Measurements from ENCODE around the gene JTB.
A peak's percentile ranks its signal among the peaks of the same experiment; 100 is the strongest.
"Not testable (repeated sequence)": the region's sequence is repeated elsewhere in the genome, so short reads cannot be mapped to it uniquely, and the experiment has no call there.

JTB gene

DNA sequence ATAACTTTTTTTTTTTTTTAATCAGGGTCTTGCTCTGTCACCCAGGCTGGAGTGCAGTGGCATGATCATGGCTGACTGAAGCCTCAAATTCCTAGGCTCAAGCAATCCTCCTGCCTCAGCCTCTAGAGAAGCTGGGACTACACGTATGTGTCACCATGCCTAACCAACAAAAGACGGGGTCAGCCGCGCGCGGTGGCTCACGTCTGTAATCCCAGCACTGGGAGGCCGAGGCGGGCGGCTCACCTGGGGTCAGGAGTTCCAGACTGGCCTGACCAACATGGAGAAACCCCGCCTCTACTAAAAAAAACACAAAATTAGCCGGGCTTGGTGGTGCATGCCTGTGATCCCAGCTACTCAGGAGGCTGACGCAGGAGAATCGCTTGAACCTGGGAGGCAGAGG, 35.1 kb upstream of the JTB start:
- H3K79me1 ChIP-seq (ENCODE audit: low read length); H3K79me2 ChIP-seq (ENCODE audit: control insufficient read depth, insufficient read depth, low read length, poor library complexity); H3K4me2 ChIP-seq (ENCODE audit: low read length); H2AK5ac ChIP-seq (ENCODE audit: low read length); H3K4ac ChIP-seq (ENCODE audit: low read depth, low read length); H2BK120ac ChIP-seq (ENCODE audit: insufficient read depth, low read length, poor library complexity); H2BK12ac ChIP-seq (ENCODE audit: low read length); H3K9me3 ChIP-seq (ENCODE audit: insufficient read depth, low read depth, low read length); H2BK5ac ChIP-seq (ENCODE audit: low read depth, low read length, poor library complexity); H3K14ac ChIP-seq (ENCODE audit: low read length); H3K27me3 ChIP-seq (ENCODE audit: insufficient read depth, low read length); H2AFZ ChIP-seq (ENCODE audit: insufficient read depth, low read length, poor library complexity); H3K18ac ChIP-seq (ENCODE audit: low read length); H3K36me3 ChIP-seq (ENCODE audit: control insufficient read depth in 1 of 2, insufficient read depth in 2 of 2, low read length in 2 of 2); H3K23ac ChIP-seq (ENCODE audit: low read length); H3K9ac ChIP-seq (ENCODE audit: low read length); H3K4me3 ChIP-seq (ENCODE audit: low read depth, low read length); H4K12ac ChIP-seq (ENCODE audit: low read depth, low read length); H3K4me1 ChIP-seq (ENCODE audit: control insufficient read depth in 1 of 2, insufficient read depth in 2 of 2, low read length in 2 of 2); H4K91ac ChIP-seq (ENCODE audit: low read depth, low read length); H4K8ac ChIP-seq (ENCODE audit: low read depth, low read length); H3K27ac ChIP-seq (ENCODE audit: low read depth, low read length): not testable (repeated sequence)
- peak in 1 of 2 donors; percentile 34 for DNase-seq
- WGBS (ENCODE audit: extremely low coverage, insufficient coverage, insufficient read length), result no CpG with 5 or more reads among the region's 14 CpGs

DNA sequence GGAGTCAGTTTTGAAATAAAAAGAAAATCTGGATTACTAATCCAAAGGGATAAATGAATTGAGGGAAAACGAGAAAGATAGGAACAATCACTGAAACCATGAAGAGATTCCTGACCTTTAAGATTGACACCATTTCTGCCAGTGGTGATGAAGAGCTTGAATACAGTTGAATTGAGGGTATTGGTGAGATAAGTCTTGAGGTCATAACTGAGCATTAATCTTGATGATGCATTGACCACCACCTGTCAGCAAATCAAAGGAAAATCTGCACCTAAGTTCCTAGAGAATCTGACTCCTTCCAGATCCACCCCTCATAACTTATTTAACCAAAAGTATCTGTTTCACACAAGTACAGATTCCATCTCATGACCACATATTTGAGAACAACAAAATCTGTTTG, 34.7 kb upstream of the JTB start:
- DNase-seq, result no peak
- Histone ChIP-seq H3K36me3 (ENCODE audit: control insufficient read depth in 1 of 2, insufficient read depth in 2 of 2, low read length in 2 of 2) (no peaks in the 10 kb centered on the region), H4K12ac (ENCODE audit: low read depth, low read length) (no peak overlapping the region), H3K9me3 (ENCODE audit: insufficient read depth, low read depth, low read length) (no peaks in the 10 kb centered on the region), H3K4me1 (ENCODE audit: control insufficient read depth in 1 of 2, insufficient read depth in 2 of 2, low read length in 2 of 2) (no peaks in the 10 kb centered on the region), H3K9ac (ENCODE audit: low read length) (no peak overlapping the region), H3K4me2 (ENCODE audit: low read length) (no peak overlapping the region), H4K91ac (ENCODE audit: low read depth, low read length) (no peak overlapping the region), H2AK5ac (ENCODE audit: low read length) (no peak overlapping the region), H2BK5ac (ENCODE audit: low read depth, low read length, poor library complexity) (no peak overlapping the region), H4K8ac (ENCODE audit: low read depth, low read length) (no peak overlapping the region), H2AFZ (ENCODE audit: insufficient read depth, low read length, poor library complexity) (no peak overlapping the region), H3K79me1 (ENCODE audit: low read length) (no peaks in the 10 kb centered on the region), H2BK120ac (ENCODE audit: insufficient read depth, low read length, poor library complexity) (no peak overlapping the region), H3K14ac (ENCODE audit: low read length) (no peak overlapping the region), H2BK12ac (ENCODE audit: low read length) (no peak overlapping the region), H3K27ac (ENCODE audit: low read depth, low read length) (no peak overlapping the region), H3K27me3 (ENCODE audit: insufficient read depth, low read length) (no peaks in the 10 kb centered on the region), H3K4me3 (ENCODE audit: low read depth, low read length) (no peak overlapping the region), H3K4ac (ENCODE audit: low read depth, low read length) (no peak overlapping the region), H3K79me2 (ENCODE audit: control insufficient read depth, insufficient read depth, low read length, poor library complexity) (no peaks in the 10 kb centered on the region), H3K18ac (ENCODE audit: low read length) (no peak overlapping the region), H3K23ac (ENCODE audit: low read length) (no peak overlapping the region)
- WGBS (ENCODE audit: extremely low coverage, insufficient coverage, insufficient read length), result no CpG with 5 or more reads among the region's 1 CpG

- no peak overlapping the region for H2AFZ ChIP-seq (ENCODE audit: insufficient read depth, low read length, poor library complexity)
- H3K4me3 ChIP-seq (ENCODE audit: low read depth, low read length), result no peak overlapping the region
- no peak for DNase-seq
- no peak overlapping the region for H2BK5ac ChIP-seq (ENCODE audit: low read depth, low read length, poor library complexity)
- H3K4me2 ChIP-seq (ENCODE audit: low read length), result no peak overlapping the region
- H4K8ac ChIP-seq (ENCODE audit: low read depth, low read length), result no peak overlapping the region
- no peak overlapping the region for H2AK5ac ChIP-seq (ENCODE audit: low read length)
- no peaks in the 10 kb centered on the region for H3K79me2 ChIP-seq (ENCODE audit: control insufficient read depth, insufficient read depth, low read length, poor library complexity)
- no CpG with 5 or more reads among the region's 3 CpGs for WGBS (ENCODE audit: extremely low coverage, insufficient coverage, insufficient read length)
- no peak overlapping the region for H3K18ac ChIP-seq (ENCODE audit: low read length)
- no peak overlapping the region for H3K23ac ChIP-seq (ENCODE audit: low read length)
- H3K14ac ChIP-seq (ENCODE audit: low read length), result no peak overlapping the region
- no peaks in the 10 kb centered on the region for H3K9me3 ChIP-seq (ENCODE audit: insufficient read depth, low read depth, low read length)
- no peak overlapping the region for H3K4ac ChIP-seq (ENCODE audit: low read depth, low read length)
- H4K12ac ChIP-seq (ENCODE audit: low read depth, low read length), result no peak overlapping the region
- H3K9ac ChIP-seq (ENCODE audit: low read length), result no peak overlapping the region
- no peak overlapping the region for H2BK12ac ChIP-seq (ENCODE audit: low read length)
- no peaks in the 10 kb centered on the region for H3K79me1 ChIP-seq (ENCODE audit: low read length)
- H3K27me3 ChIP-seq (ENCODE audit: insufficient read depth, low read length), result no peaks in the 10 kb centered on the region
- no peaks in the 10 kb centered on the region for H3K36me3 ChIP-seq (ENCODE audit: control insufficient read depth in 1 of 2, insufficient read depth in 2 of 2, low read length in 2 of 2)
- no peak overlapping the region for H4K91ac ChIP-seq (ENCODE audit: low read depth, low read length)
- peaks cover 0 to 2% of the 10 kb centered on the region in 2 experiments for H3K4me1 ChIP-seq (ENCODE audit: control insufficient read depth in 1 of 2, insufficient read depth in 2 of 2, low read length in 2 of 2)
- H2BK120ac ChIP-seq (ENCODE audit: insufficient read depth, low read length, poor library complexity), result no peak overlapping the region
- no peak overlapping the region for H3K27ac ChIP-seq (ENCODE audit: low read depth, low read length)
Measured at GRCh38 chr1:154006136-154006535, 28.7 kb upstream of the JTB start.

DNA sequence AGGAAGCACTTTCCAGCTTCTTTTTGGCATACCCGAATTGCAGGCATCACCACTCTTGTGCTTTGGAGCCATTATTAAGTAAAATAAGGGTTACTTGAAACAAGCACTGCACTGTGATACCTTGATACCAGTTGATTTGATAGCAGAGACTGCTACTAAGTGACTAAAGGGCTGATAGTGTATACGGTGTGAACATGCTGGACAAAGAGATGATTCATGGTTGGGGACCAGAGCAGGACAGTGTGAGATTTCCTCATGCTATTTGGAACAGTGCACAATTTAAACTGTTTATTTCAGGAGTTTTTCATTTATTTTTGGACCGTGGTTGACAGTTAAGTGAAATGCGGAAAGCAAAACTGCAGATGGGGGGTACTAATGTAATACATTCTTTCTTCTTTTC, 22.9 kb upstream of the JTB start:
- H2BK12ac ChIP-seq (ENCODE audit: low read length), result no peak overlapping the region
- H2AK5ac ChIP-seq (ENCODE audit: low read length), result no peak overlapping the region
- H4K91ac ChIP-seq (ENCODE audit: low read depth, low read length), result no peak overlapping the region
- H3K27me3 ChIP-seq (ENCODE audit: insufficient read depth, low read length), result no peaks in the 10 kb centered on the region
- H3K79me2 ChIP-seq (ENCODE audit: control insufficient read depth, insufficient read depth, low read length, poor library complexity), result no peaks in the 10 kb centered on the region
- H3K4me2 ChIP-seq (ENCODE audit: low read length), result no peak overlapping the region
- H3K4me3 ChIP-seq (ENCODE audit: low read depth, low read length), result no peak overlapping the region
- H2AFZ ChIP-seq (ENCODE audit: insufficient read depth, low read length, poor library complexity), result no peak overlapping the region
- H2BK120ac ChIP-seq (ENCODE audit: insufficient read depth, low read length, poor library complexity), result no peak overlapping the region
- H4K12ac ChIP-seq (ENCODE audit: low read depth, low read length), result no peak overlapping the region
- no peaks in the 10 kb centered on the region for H3K9me3 ChIP-seq (ENCODE audit: insufficient read depth, low read depth, low read length)
- no peak overlapping the region for H3K23ac ChIP-seq (ENCODE audit: low read length)
- H3K14ac ChIP-seq (ENCODE audit: low read length), result no peak overlapping the region
- no peaks in the 10 kb centered on the region for H3K79me1 ChIP-seq (ENCODE audit: low read length)
- H3K4ac ChIP-seq (ENCODE audit: low read depth, low read length), result no peak overlapping the region
- no peak overlapping the region for H3K9ac ChIP-seq (ENCODE audit: low read length)
- DNase-seq, result no peak
- peaks cover 0 to 2% of the 10 kb centered on the region in 2 experiments for H3K4me1 ChIP-seq (ENCODE audit: control insufficient read depth in 1 of 2, insufficient read depth in 2 of 2, low read length in 2 of 2)
- H3K18ac ChIP-seq (ENCODE audit: low read length), result no peak overlapping the region
- no CpG with 5 or more reads among the region's 4 CpGs for WGBS (ENCODE audit: extremely low coverage, insufficient coverage, insufficient read length)
- peaks cover 0 to 2% of the 10 kb centered on the region in 2 experiments for H3K36me3 ChIP-seq (ENCODE audit: control insufficient read depth in 1 of 2, insufficient read depth in 2 of 2, low read length in 2 of 2)
- H4K8ac ChIP-seq (ENCODE audit: low read depth, low read length), result no peak overlapping the region
- no peak overlapping the region for H2BK5ac ChIP-seq (ENCODE audit: low read depth, low read length, poor library complexity)
- no peak overlapping the region for H3K27ac ChIP-seq (ENCODE audit: low read depth, low read length)

All from trophoblast cell (in vitro differentiated cells and primary cell).